ENCODE results near the gene FKBP15. TPM values are rescaled to one million over a fixed set of nuclear protein-coding genes. Genes with fewer than 3 reads are reported as not detected.

Gene FKBP15
- polyA plus RNA-seq, 1 donor from 2014 or later = 12.1 TPM

DNA sequence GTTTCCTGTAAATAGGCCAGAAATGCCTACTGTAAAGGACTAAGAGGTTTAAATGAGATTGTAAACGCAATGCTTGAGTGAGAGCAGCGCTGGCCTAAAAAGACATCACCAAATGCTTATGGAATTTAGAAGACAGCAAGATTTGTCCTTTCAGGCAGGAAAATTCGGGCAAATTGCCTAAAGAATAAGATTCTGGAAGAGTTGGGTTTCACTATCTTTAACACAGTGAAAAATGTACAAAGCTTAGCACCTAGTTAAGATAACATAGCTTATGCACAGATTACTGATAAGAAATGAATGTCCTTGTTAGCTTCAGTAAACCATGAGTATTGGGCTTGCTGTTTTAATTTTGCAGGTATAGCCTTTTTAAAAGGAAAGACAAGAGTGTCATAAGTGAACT, 4.7 kb downstream of the FKBP15 start:
- no peak overlapping the region for H3K4me3 ChIP-seq (ENCODE audit: low read length)
- H3K9ac ChIP-seq (ENCODE audit: low read length) = no peak overlapping the region
- H2AFZ ChIP-seq (ENCODE audit: low read depth, low read length) = no peak overlapping the region
- peaks cover 28% of the 10 kb centered on the region for H3K79me2 ChIP-seq (replicated peaks; ENCODE audit: insufficient read depth, low read length)
- H3K4me2 ChIP-seq (ENCODE audit: low read length) = no peak overlapping the region
- TF ChIP-seq POLR2AphosphoS5 (IDR thresholded peaks at IDR 0.05) (no peak), EP300 (conservative IDR thresholded peaks at IDR 0.05; ENCODE audit: poor library complexity, severe bottlenecking) (no peak), TAF1 (IDR thresholded peaks at IDR 0.05; ENCODE audit: low read depth) (no peak), SMC3 (conservative IDR thresholded peaks at IDR 0.05; ENCODE audit: poor library complexity) (no peak), RAD21 (conservative IDR thresholded peaks at IDR 0.05) (no peak), EZH2 (IDR thresholded peaks at IDR 0.05; ENCODE audit: borderline replicate concordance, insufficient read depth, low read length, poor library complexity, severe bottlenecking) (no peak)
- TF ChIP-seq, protein P1, sequence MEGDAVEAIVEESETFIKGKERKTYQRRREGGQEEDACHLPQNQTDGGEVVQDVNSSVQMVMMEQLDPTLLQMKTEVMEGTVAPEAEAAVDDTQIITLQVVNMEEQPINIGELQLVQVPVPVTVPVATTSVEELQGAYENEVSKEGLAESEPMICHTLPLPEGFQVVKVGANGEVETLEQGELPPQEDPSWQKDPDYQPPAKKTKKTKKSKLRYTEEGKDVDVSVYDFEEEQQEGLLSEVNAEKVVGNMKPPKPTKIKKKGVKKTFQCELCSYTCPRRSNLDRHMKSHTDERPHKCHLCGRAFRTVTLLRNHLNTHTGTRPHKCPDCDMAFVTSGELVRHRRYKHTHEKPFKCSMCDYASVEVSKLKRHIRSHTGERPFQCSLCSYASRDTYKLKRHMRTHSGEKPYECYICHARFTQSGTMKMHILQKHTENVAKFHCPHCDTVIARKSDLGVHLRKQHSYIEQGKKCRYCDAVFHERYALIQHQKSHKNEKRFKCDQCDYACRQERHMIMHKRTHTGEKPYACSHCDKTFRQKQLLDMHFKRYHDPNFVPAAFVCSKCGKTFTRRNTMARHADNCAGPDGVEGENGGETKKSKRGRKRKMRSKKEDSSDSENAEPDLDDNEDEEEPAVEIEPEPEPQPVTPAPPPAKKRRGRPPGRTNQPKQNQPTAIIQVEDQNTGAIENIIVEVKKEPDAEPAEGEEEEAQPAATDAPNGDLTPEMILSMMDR (IDR thresholded peaks at IDR 0.05; ENCODE audit: poor library complexity, severe bottlenecking) = no peak
- TF ChIP-seq, protein P2, sequence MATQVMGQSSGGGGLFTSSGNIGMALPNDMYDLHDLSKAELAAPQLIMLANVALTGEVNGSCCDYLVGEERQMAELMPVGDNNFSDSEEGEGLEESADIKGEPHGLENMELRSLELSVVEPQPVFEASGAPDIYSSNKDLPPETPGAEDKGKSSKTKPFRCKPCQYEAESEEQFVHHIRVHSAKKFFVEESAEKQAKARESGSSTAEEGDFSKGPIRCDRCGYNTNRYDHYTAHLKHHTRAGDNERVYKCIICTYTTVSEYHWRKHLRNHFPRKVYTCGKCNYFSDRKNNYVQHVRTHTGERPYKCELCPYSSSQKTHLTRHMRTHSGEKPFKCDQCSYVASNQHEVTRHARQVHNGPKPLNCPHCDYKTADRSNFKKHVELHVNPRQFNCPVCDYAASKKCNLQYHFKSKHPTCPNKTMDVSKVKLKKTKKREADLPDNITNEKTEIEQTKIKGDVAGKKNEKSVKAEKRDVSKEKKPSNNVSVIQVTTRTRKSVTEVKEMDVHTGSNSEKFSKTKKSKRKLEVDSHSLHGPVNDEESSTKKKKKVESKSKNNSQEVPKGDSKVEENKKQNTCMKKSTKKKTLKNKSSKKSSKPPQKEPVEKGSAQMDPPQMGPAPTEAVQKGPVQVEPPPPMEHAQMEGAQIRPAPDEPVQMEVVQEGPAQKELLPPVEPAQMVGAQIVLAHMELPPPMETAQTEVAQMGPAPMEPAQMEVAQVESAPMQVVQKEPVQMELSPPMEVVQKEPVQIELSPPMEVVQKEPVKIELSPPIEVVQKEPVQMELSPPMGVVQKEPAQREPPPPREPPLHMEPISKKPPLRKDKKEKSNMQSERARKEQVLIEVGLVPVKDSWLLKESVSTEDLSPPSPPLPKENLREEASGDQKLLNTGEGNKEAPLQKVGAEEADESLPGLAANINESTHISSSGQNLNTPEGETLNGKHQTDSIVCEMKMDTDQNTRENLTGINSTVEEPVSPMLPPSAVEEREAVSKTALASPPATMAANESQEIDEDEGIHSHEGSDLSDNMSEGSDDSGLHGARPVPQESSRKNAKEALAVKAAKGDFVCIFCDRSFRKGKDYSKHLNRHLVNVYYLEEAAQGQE (IDR thresholded peaks at IDR 0.05; ENCODE audit: borderline replicate concordance) = no peak
- no peaks in the 10 kb centered on the region for H3F3A ChIP-seq (ENCODE audit: insufficient read depth, low read length, poor library complexity, severe bottlenecking)
- H3K9me2 ChIP-seq (ENCODE audit: insufficient read depth, low read length) = no peaks in the 10 kb centered on the region
- no peak overlapping the region for H3K27ac ChIP-seq (ENCODE audit: low read length)
- H3K27me3 ChIP-seq (ENCODE audit: insufficient read depth, low read depth, low read length) = no peaks in the 10 kb centered on the region
- no peaks in the 10 kb centered on the region for H4K20me1 ChIP-seq (ENCODE audit: insufficient read depth)
- peaks cover 7% of the 10 kb centered on the region for H3K36me3 ChIP-seq (ENCODE audit: insufficient read depth, low read length)
- H3K9me3 ChIP-seq (ENCODE audit: low read length) = no peaks in the 10 kb centered on the region

DNA sequence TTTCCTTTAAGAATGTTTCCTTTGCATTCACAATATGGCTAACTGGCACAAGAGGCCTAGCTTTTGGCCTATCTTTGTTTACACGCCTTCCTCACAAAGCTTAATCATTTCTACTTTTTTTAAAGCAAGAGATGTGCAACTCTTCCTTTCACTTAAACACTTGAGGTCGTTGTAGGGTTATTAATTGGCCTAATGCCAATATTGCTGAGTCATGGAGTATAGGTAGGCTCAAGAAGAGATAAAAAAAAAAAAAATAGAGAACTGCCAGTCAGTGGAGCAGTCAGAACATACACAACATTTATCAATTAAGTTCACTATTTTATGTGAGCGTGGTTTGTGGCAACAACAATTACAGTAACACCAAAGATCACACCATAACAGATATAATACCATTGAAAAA, 5.9 kb downstream of the FKBP15 start:
- no peak overlapping the region for H3K27ac ChIP-seq (ENCODE audit: low read length)
- H2AFZ ChIP-seq (ENCODE audit: low read depth, low read length) = no peak overlapping the region
- H3K9me2 ChIP-seq (ENCODE audit: insufficient read depth, low read length) = no peaks in the 10 kb centered on the region
- H3F3A ChIP-seq (ENCODE audit: insufficient read depth, low read length, poor library complexity, severe bottlenecking) = no peaks in the 10 kb centered on the region
- no peak overlapping the region for H3K4me3 ChIP-seq (ENCODE audit: low read length)
- H3K36me3 ChIP-seq (ENCODE audit: insufficient read depth, low read length) = peaks cover 7% of the 10 kb centered on the region
- H3K4me2 ChIP-seq (ENCODE audit: low read length) = no peak overlapping the region
- H3K9ac ChIP-seq (ENCODE audit: low read length) = no peak overlapping the region
- no peaks in the 10 kb centered on the region for H3K9me3 ChIP-seq (ENCODE audit: low read length)
- no peaks in the 10 kb centered on the region for H4K20me1 ChIP-seq (ENCODE audit: insufficient read depth)
- H3K79me2 ChIP-seq (replicated peaks; ENCODE audit: insufficient read depth, low read length) = peaks cover 22% of the 10 kb centered on the region
- no peaks in the 10 kb centered on the region for H3K27me3 ChIP-seq (ENCODE audit: insufficient read depth, low read depth, low read length)
- TF ChIP-seq POLR2AphosphoS5 (IDR thresholded peaks at IDR 0.05) (no peak), TAF1 (IDR thresholded peaks at IDR 0.05; ENCODE audit: low read depth) (no peak), EP300 (conservative IDR thresholded peaks at IDR 0.05; ENCODE audit: poor library complexity, severe bottlenecking) (no peak), MXI1 (conservative IDR thresholded peaks at IDR 0.05; ENCODE audit: poor library complexity, severe bottlenecking) (no peak), RAD21 (conservative IDR thresholded peaks at IDR 0.05) (no peak), EZH2 (IDR thresholded peaks at IDR 0.05; ENCODE audit: borderline replicate concordance, insufficient read depth, low read length, poor library complexity, severe bottlenecking) (no peak), SMC3 (conservative IDR thresholded peaks at IDR 0.05; ENCODE audit: poor library complexity) (no peak)
- TF ChIP-seq, protein P1 (IDR thresholded peaks at IDR 0.05; ENCODE audit: poor library complexity, severe bottlenecking) = no peak
- TF ChIP-seq, protein P2 (IDR thresholded peaks at IDR 0.05; ENCODE audit: borderline replicate concordance) = no peak
